GM19025 (cell line): ENCODE measurements around the gene MAP4K4.

Source experiments
- ATAC-seq: cut with Tn5 transposase; IDR thresholded peaks from one replicate; pipeline ENCODE4 v1.9.1; 2021; ENCODE audit warnings: mild to moderate bottlenecking, low read depth, moderate library complexity; ENCODE audit not compliant: unreplicated experiment

Gene MAP4K4

DNA sequence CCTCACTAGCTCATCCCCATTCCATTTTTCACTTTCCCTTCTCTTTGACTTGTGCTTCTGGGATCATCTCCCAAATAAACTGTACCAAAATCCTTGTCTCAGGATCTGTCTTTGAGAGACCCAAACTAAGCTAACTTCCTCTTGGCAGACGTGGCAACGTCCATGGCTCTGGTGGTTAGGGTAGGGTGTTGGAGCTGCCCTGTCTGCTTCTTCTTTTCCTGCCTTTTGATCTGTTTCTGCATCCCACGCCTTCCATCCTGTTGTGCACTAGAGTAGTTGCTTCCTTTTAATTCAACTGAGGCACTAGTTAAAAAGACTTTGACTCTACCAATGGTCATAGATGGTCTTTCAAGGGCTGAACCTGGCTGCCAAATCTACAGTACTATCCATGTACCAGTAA lies 5.5 kb upstream of the MAP4K4 start:
- ATAC-seq, result no peak

DNA sequence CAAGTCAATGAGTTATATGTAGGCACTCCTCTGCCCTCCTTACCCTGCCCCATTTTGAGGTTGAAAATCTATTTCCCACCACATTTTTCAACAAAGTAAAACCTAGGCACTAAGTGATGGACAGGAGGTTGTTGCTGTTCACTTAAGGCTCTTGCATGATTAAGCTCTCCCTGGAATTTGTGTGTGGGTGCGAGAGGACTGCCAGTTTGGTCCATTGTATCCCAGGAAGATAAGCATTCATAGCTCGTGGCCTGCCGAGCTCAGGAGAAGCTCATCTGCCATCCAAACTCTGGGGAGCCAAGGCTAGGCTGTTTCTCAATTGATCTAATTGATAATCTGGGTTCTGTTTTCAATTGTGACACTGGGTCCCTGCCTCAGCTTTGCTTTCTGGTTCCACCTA lies 4.7 kb upstream of the MAP4K4 start:
- no peak for ATAC-seq

DNA sequence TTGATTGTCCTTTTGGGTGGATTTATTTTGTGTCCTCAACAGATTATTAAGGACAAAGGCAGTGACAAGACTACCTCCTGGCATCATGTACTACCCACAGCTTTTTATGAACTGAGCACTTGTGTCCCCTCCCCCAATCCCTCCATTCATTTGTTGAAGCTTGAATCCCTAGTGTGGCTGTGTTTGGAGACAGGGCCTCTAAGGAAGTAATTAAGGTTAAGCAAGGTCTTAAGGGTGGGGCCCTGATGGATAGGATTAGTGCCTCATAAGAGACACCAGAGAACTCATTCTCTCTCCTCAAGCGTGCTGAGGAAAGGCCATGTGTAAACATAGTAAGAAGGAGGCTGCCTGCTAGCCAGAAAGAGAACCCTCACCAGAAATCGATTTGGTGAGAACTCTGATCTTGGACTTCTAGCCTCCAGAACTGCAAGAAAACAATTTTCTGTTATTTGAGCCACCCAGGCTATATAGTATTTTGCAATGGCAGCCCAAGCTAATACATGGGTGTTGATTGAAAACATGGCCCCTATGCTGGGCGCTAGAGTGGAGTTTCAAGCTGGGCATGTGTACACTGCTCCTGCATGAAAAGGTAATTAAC lies 3.4 kb upstream of the MAP4K4 start:
- no peak for ATAC-seq

DNA sequence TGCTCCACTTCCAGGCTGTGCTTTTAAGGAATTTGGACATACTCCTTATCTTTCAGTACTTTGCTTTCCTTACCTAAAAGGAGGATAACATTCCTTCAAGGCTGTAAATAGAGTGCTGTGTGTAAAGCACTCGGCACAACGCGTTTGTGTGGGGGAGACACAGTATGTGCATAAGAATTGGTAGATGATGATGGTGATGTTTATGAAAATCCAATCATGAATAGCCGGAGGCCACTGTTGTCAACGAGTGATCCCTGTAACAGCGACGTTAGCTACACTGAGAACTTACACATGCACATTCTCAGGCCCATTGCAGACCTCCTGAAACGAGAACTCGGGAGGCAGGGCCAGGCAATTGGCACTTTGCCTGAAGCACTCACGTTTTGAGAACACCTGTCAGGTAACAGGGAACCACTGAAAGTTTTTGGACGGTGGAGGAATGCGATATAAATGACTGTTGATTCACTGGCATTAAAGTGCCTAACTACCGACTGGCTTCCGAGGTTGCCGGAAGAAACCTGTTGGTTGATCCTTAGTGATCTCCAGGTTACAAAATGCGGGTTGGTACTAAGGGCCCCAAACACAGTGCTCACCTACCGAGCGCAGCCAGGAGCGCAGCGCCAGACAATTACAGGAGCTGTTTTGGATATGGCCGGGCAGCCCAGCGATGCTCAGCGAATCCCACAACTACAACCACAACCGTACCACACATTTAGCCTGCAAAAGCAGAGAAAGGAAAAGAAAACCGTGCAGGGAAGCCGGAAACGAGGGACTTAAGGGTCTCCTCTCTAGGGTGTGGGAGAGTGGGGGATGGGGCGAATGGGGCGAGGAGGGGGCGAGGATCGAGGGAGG lies 1.0 kb upstream of the MAP4K4 start:
- no peak for ATAC-seq

DNA sequence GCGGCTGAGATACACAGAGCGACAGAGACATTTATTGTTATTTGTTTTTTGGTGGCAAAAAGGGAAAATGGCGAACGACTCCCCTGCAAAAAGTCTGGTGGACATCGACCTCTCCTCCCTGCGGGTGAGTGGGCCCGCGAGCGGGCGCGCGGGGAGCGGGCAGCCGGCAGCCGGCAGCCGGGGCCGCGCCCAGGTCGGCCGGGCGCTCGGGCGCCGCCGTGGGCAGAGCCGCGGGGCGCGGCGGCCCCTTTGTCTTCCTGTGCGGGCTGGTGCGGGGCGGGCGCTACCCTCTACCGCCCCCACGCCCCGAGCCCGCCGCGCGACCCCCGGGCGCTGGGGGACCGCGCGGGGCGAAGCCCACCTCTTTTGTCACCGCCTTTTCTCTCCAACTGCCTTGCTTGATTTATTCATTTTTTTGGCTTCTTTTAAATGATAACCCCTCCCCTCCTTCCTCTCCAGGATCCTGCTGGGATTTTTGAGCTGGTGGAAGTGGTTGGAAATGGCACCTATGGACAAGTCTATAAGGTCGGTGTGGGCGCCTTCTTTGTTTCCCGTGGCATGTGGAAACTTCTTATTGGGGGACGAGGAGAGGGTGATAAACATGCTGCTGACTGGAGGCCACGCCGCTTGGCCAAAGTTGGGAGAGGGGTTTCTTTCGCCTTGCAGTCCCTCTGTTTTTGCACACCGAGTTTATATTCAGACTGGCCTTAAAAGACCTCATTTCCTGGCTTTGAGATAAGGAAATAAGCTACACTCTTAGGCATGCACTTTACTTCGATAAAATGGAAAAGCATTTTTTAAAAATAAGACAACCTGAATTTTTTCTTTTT lies 722 bp downstream of the MAP4K4 start:
- ATAC-seq, result peak; percentile 40

DNA sequence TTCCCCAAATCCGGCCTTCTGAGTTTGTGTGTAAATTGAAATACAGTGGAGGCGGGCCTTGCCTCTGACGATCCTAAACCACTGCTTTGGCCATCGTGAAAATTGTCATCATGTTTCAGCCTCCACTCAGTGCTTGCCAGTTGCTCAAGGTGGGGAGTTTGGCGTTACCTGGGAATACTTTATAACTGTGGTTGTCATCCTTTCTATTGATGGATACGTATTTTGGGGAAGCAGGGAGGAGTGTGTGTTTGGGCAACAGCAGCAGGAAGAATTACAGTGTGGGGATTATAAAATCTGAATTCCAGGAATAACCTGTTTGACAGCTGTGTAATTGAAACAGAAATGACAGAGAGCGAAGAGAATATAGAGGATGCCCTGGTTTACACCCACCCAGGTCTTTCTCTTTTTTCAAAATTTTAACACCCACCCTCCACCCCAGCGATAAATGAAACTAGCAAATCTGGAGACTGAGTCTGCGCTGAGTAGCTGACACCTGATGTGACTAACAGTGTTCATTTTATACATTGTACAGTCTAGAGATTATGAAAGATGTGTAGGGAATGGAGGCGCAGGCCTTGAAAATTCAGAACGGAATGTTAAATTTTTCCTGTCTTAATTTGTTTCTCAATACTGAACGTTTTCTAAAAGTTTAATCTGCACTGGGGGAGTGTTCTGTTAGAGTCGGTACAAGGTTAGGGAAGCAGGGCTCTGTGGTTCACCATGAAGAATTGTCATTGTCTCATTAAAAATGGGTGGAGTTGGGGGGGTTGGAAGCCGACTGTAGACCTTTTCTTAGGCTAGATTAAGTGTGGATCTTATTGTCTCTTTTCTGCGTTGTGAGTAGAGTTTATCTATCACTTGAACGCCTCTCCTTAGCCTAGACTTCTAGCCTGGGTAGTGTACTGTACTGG lies 1.6 kb downstream of the MAP4K4 start:
- no peak for ATAC-seq

DNA sequence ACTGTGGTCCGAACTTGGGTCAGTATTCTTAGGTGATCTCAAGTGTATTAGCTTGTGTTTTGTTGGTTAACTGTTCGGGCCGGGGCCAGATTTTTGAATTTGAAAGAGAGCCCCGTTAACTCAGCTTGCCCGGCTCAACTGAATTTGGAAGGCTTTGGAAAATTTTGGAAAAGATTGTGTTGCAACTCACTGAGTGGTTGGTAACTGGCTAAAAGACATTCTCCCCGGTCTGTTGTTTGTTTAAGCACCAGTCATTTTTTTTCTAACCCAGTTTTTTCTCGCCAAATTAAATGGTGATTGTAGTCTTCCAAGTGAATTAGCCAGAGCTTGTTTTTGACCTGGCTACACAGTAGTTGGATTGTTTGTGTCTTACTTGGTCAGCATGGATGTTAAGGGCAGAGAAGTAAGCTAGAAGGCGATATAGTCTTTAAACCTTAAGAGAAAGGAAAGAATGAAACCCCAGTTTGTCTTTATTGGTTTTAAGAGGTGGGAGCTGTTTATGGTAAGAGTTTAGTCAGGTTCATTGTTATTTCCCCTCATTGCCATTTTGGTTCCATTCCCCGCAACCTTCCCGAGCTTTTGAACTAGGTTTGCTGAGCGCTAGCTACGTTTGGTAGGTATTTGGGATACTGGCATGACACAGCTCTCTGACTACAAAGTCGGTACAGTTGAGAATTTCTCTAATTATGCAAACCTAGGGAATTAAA lies 2.4 kb downstream of the MAP4K4 start:
- no peak for ATAC-seq

DNA sequence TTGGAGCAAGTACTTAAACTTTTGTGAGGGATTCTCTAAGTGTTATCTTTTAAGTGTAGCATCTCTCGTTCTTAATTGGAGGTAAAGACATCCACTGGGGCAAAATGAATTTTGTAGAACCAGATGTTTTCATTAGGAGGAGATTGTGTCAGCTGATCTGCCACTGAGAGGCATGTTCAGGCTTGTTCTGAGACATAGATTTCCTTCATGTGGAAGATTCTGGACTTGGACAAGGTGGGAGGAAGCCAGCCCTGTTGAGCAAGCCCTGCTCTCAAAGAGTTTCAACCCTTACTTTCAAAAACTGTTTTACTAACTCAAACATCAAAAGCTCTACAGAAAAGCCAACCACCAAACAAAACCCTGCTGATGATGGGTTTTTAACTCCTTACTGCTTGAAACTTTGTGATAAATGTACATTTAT lies 6.5 kb downstream of the MAP4K4 start:
- ATAC-seq, result no peak

DNA sequence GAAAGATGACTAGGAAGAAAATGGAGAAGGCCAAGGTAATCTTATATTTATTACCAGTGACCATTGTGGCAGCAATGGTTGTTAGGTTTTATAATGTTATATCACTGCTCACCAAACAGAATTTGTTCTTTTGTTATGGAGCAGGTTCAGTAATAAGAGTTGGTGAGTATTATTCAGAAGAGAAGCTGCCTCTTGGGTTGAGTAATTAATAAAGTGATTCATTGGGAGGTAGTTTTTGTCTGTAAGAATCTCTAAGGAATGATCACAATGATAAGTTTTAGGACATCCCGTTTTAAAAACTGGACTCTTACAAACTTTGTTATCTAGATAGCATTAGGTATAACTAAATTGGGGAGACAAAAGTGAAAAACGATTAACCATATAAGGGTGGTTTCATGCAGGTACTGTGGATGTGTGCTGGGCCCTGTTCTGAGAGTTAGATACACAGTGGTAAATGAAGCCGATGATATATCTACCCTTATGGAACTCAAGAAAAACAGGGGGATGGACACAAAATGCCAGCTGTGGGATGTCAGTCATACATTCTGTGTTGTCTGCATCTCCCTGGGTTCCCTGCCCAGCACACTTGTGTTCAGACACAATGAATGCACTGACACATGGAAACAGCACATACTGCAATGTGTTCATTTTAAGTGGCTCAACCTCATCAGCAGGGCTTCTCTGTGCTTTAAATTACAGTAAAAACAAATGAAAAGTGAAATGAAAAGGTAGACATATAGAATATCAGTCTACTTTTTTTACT lies 7.5 kb downstream of the MAP4K4 start:
- ATAC-seq, result no peak

DNA sequence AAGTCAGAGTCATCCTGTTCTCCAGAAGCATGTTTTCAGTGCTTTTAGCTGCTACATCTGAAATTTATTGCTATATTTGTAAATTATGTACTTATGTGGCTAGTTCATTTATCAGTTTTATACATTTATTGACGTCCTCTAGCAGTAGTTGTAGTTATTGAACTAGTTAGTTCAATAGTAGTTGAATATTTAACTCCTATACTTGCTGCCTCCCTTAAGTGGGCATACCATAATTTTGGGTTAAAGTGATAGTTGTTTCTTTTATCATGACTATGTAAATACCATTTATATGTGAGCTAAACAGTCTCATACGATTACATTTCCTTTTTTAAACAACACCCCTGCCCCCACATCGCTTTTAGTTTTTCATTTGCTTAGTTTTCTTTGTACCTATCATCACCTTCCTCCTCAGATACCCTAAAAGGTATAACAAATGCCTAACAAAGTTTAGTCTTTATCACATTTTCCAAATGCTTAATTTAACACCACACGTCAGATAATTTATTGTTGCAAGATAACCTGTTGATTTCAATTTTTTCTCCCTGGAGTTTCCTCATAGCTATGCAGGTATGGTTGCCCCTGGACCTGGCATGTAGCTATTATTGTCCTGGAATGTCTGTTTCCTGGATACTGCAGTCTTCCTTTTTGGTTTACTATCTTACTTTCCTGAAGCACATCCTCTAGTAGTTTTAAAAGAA lies 8.8 kb downstream of the MAP4K4 start:
- ATAC-seq, result no peak

DNA sequence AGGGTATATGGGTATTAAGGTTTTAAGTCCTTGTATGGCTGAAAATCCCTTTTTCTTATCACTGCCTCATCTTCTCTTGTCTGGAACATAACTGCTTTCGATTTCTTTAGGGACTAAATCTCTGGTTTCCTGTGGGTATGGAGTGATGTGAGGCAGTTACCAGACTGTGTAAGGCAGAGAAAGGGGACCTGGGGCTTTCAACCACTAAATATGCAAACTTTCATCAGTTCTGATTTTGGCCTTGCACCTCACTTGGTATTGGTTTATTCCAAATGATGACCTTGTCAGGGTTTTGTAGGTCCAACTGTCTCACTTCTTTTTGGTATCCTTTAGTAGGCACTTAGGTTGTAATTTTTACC lies 9.3 kb downstream of the MAP4K4 start:
- ATAC-seq, result peak; percentile 45

DNA sequence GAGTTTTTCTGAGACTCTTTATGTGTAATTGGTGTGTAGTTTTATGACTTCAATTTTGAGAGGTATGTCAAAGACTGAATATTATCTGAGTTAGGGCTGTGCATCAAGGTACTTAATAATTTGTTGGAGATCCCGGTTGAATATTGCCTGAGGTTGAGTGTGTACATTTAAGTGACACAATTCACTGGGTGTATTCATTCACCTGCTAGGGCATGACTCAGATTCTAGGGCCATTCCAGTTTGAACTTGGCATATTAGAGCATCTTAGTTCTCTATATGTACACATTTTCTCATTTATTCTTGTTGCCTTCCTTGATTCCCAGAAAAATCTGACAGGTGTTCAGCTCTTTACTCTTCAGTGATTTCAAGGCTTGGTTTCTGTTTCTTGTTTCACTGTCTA lies 12.5 kb downstream of the MAP4K4 start:
- ATAC-seq, result no peak

DNA sequence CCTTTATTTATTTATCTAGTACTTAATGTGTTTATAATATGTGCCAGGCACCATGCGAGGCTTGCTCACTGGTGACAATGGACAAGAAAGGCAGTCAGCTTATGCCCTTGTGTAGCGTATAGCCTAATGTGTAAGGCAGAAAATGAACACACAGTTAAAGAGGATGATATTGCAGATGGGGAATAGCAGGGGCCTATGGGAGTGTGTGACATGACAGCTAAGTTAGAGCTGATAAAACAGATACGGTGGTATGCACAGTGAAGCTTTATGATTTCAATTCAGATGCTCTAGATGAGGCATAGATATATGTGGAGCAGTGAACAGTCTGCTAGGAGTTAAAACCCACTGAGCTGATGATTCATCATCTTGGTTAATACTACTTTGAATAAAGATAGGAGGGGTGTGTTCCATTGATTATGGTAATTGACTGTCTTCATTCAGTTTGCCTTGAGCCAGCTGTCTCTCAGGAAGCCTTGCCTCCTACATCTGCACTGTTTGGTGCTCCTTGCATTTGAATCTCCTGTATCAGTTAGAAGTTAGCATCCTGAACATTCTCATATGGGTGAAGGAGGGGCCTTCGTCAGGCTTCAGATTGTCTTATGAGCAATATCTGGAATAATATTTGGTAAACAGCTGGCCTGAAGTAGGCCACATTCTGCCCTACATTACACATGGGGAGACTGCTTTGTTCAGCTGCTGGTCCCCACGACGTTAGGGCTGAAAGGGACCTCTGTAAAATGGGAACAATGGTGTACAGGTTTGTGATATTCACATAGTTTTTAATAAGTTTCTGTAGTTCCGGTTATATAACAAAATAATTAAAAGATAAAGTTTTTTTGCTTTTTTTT lies 13.2 kb downstream of the MAP4K4 start:
- no peak for ATAC-seq

DNA sequence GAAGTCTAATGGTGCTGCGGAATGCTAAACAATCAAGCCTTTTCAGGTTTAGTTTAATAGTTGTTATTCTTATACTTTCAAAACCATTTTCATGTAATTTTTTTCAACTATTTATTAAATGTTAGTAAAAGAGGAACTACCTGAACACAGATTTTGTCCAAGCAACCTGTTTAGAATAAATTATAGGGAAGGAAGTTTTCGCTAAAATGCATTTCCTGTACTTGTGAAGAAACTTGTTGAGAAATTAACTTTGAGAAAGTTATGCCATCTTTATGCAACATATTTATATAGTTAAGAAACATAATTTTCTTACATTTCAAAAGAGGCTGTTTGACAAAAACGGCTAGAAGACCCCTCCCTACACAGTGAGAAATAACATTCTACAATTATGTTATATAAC lies 16.6 kb downstream of the MAP4K4 start:
- ATAC-seq, result no peak

DNA sequence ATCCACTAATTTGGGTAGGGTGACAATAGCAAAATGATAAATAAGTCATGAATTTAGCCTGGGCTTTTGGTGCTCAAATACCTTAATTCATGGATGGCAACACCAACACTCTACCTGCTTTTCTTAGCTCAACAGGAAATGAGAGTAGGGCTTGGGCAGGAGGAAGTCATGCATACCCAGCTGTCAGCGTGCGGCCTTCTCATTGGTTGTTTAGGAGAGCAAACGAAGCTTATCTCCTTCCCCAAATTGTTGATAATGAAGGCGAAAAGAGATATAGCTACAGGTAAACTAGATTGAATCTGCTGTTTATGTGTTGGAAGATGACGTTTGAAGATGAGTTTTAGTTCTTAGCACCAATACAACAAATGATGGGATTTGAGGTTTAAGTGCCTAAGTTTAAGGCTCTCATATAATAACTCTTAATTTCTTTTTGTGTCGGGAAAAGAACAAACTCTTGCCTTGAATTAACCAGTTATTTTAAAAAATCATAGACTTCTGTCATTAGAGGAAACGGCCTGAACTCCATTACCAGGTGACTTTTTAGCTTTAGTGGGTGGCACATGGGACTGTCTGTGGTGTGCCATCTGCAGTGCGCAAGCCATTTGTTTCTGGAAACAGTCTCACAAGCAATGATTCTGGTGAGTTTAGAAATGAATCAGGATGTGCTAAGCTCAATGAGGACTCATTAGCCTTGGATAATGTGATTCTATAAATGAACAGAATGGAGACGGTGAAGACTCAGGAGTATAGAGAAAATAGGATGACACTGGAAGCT lies 19.8 kb downstream of the MAP4K4 start:
- ATAC-seq, result no peak

DNA sequence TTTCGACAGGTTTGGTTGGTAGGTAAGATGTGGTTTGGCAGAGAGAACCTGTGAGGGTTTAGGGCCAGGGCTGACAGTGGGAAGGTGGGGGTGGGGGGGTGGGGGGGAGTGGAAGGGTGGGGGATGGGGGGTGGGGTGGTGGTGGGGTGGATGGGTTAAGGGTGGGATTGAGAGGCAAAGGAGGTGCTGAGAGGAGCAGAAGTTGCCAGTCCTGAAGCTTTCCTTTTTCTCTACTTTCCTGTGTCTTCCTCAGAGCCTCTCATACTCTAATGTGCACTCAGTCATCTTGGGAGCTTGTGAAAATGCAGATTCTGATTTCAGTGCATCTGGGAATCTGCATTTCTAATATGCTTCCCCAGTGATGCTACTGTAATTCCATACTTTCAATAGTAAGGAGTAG lies 21.0 kb downstream of the MAP4K4 start:
- ATAC-seq, result no peak
